PC-9 (cell line): ENCODE results near the gene FHIP2A. TPM values are rescaled to one million over a fixed set of nuclear protein-coding genes. Genes with fewer than 3 reads are reported as not detected.

Experiments used
- BruUV-seq: library from RNA; stranded (reverse); fragments of 400-500 nt; replicated peaks from 2 replicates; lab custom pipeline; 2021; lab: Mats Ljungman, UMichigan
- CTCF ChIA-PET: fragments of 300-600 bp; sonication (Branson Sonifier 250); formaldehyde crosslinking; loops from one replicate; lab custom pipeline; 2022; ENCODE audit warnings: antibody characterized with exemption; lab: Charles Lee
- POLR2A ChIA-PET: fragments of 300-600 bp; sonication (Branson Sonifier 250); formaldehyde crosslinking; loops from one replicate; lab custom pipeline; 2022; ENCODE audit warnings: antibody characterized with exemption; ENCODE audit not compliant: unreplicated experiment; lab: Charles Lee
- DNase-seq, 2 experiments: peaks; one replicate each; pipeline versions ENCODE4 v3.0.0 to v3.0.0-alpha.2; 2015 to 2022; ENCODE audit warnings: mixed read lengths in 1 of 2
- H2AFZ ChIP-seq: fragments of 200-600 bp; sonication (generic); 2 replicates; pipeline ENCODE4 v1.8.1; 2017; ENCODE audit warnings: antibody characterized with exemption
- H3F3A ChIP-seq: fragments of 200-600 bp; sonication (generic); 2 replicates; pipeline ENCODE4 v1.8.1; 2017; ENCODE audit warnings: antibody characterized with exemption, mild to moderate bottlenecking, low read depth; ENCODE audit not compliant: insufficient read depth
- H3K27ac ChIP-seq: fragments of 200-600 bp; sonication (generic); 2 replicates; pipeline ENCODE4 v1.6.1; 2016; ENCODE audit warnings: mixed run types
- H3K27me3 ChIP-seq: fragments of 200-600 bp; sonication (generic); 2 replicates; pipeline ENCODE4 v1.6.1; 2016; ENCODE audit warnings: low read depth, mixed run types; ENCODE audit not compliant: insufficient read depth
- H3K36me3 ChIP-seq: fragments of 200-600 bp; sonication (generic); 2 replicates; pipeline ENCODE4 v1.6.1; 2016; ENCODE audit warnings: low read depth, mixed run types
- H3K4me1 ChIP-seq: fragments of 200-600 bp; sonication (generic); replicated peaks from 2 replicates; pipeline ENCODE4 v1.6.1; 2016; ENCODE audit warnings: mixed run types; ENCODE audit not compliant: insufficient read depth
- H3K4me2 ChIP-seq: fragments of 200-600 bp; sonication (generic); 2 replicates; pipeline ENCODE4 v1.6.1; 2017; ENCODE audit warnings: mixed run types
- H3K4me3 ChIP-seq: fragments of 200-600 bp; sonication (generic); 2 replicates; pipeline ENCODE4 v1.6.1; 2016; ENCODE audit warnings: mixed run types
- H3K79me2 ChIP-seq: fragments of 200-600 bp; sonication (generic); 2 replicates; pipeline ENCODE4 v1.6.1; 2017; ENCODE audit warnings: low read depth, mixed run types
- H3K9me2 ChIP-seq: fragments of 200-600 bp; sonication (generic); 2 replicates; pipeline ENCODE4 v1.8.1; 2017; ENCODE audit warnings: mild to moderate bottlenecking; ENCODE audit not compliant: insufficient read depth
- H3K9me3 ChIP-seq: fragments of 200-600 bp; sonication (generic); 2 replicates; pipeline ENCODE4 v1.8.1; 2016; ENCODE audit warnings: low read depth; ENCODE audit not compliant: insufficient read depth
- H4K20me1 ChIP-seq: fragments of 200-600 bp; sonication (generic); 2 replicates; pipeline ENCODE4 v1.8.1; 2017; ENCODE audit not compliant: insufficient read depth
- CTCF ChIP-seq: fragments of 200-600 bp; sonication (generic); conservative IDR thresholded peaks from 2 replicates; pipeline ENCODE4 v1.6.1; 2017; ENCODE audit warnings: mixed run types, antibody characterized with exemption, mild to moderate bottlenecking, moderate library complexity
- EZH2 ChIP-seq: fragments of 200-600 bp; sonication (generic); IDR thresholded peaks from 2 replicates; pipeline ENCODE4 v1.8.0; 2017; ENCODE audit warnings: antibody characterized with exemption, low read depth
- intact Hi-C: fragments of 100-400 bp; cut with micrococcal nuclease; formaldehyde crosslinking; loops from one replicate; pipeline ENCODE4 v1.10.0; 2022; ENCODE audit not compliant: unreplicated experiment
- total RNA-seq: library from RNA; stranded (reverse); gene quantifications from 2 replicates; pipeline ENCODE4 v1.2.3, GENCODE V29; 2021

FHIP2A gene
- total RNA-seq, 1 experiment from 2014 or later: 18.3 TPM

GRCh38 chr10:114849674-114850073 lies 28.1 kb downstream of the FHIP2A start:
- DNase-seq: no peak
- Histone ChIP-seq H3F3A (peaks cover 2% of the 10 kb centered on the region; the same call in 1 of the 2 replicates), H3K36me3 (peaks cover 20% of the 10 kb centered on the region), H3K27ac (no peak overlapping the region), H3K4me3 (no peak overlapping the region), H4K20me1 (no peaks in the 10 kb centered on the region), H3K4me1 (peaks cover 3% of the 10 kb centered on the region; the same call in 1 of the 2 replicates), H2AFZ (no peak overlapping the region), H3K9me2 (no peaks in the 10 kb centered on the region), H3K9me3 (no peaks in the 10 kb centered on the region), H3K4me2 (no peak overlapping the region), H3K79me2 (no peaks in the 10 kb centered on the region), H3K27me3 (no peaks in the 10 kb centered on the region)
- BruUV-seq: no TSS peak
- ChIA-PET POLR2A (no interaction called here), CTCF (no interaction called here)
- intact Hi-C loops: no loop called here
- TF ChIP-seq CTCF (no peak), EZH2 (no peak)

GRCh38 chr10:114850126-114850525 lies 28.5 kb downstream of the FHIP2A start:
- Histone ChIP-seq H3K4me3 (no peak overlapping the region), H3K79me2 (no peaks in the 10 kb centered on the region), H3F3A (peaks cover 6% of the 10 kb centered on the region; the same call in 1 of the 2 replicates), H3K9me3 (no peaks in the 10 kb centered on the region), H3K27ac (no peak overlapping the region), H4K20me1 (no peaks in the 10 kb centered on the region), H3K4me2 (no peak overlapping the region), H3K36me3 (peaks cover 20% of the 10 kb centered on the region), H3K27me3 (no peaks in the 10 kb centered on the region), H2AFZ (no peak overlapping the region), H3K9me2 (no peaks in the 10 kb centered on the region), H3K4me1 (peaks cover 7% of the 10 kb centered on the region)
- no peak for TF ChIP-seq EZH2
- no peak for TF ChIP-seq CTCF
- intact Hi-C loops: no loop called here
- POLR2A ChIA-PET: no interaction called here
- BruUV-seq: no TSS peak
- no peak for DNase-seq
- CTCF ChIA-PET: no interaction called here

GRCh38 chr10:114851336-114851735 lies 29.8 kb downstream of the FHIP2A start:
- POLR2A ChIA-PET: no interaction called here
- intact Hi-C loops: no loop called here
- no TSS peak for BruUV-seq

More at GRCh38 chr10:114851336-114851735, 29.8 kb downstream of the FHIP2A start:
- Histone ChIP-seq H2AFZ (no peak overlapping the region), H3K4me2 (no peak overlapping the region), H3F3A (peaks cover 17% of the 10 kb centered on the region), H3K36me3 (peaks cover 19% of the 10 kb centered on the region), H3K4me1 (peaks cover 19% of the 10 kb centered on the region), H3K27ac (no peak overlapping the region), H3K27me3 (no peaks in the 10 kb centered on the region), H3K4me3 (no peak overlapping the region), H3K79me2 (no peaks in the 10 kb centered on the region), H4K20me1 (no peaks in the 10 kb centered on the region), H3K9me2 (no peaks in the 10 kb centered on the region), H3K9me3 (no peaks in the 10 kb centered on the region)
- TF ChIP-seq CTCF (no peak), EZH2 (no peak)
- no peak for DNase-seq
- CTCF ChIA-PET: no interaction called here
